CMK (cell line): Measurements from ENCODE around the gene KRTAP12-2.
"Not testable (repeated sequence)": the region's sequence is repeated elsewhere in the genome, so short reads cannot be mapped to it uniquely, and the experiment has no call there.

Source experiments
- DNase-seq: peaks from one replicate; pipeline ENCODE4 v3.0.0-alpha.2; 2010; ENCODE audit warnings: low read depth

KRTAP12-2 gene

GRCh38 chr21:44702111-44702972 is 35.6 kb upstream of the KRTAP12-2 start:
- no peak for DNase-seq

- no peak for DNase-seq
Measured at GRCh38 chr21:44701541-44701940, 34.8 kb upstream of the KRTAP12-2 start.

- no peak for DNase-seq
Measured at GRCh38 chr21:44701023-44701400, 34.3 kb upstream of the KRTAP12-2 start.

- DNase-seq, result no peak
Measured at GRCh38 chr21:44700101-44701022, 33.6 kb upstream of the KRTAP12-2 start.

GRCh38 chr21:44699502-44700001 is 32.8 kb upstream of the KRTAP12-2 start:
- no peak for DNase-seq

- DNase-seq, result no peak
Measured at GRCh38 chr21:44697811-44698734, 31.3 kb upstream of the KRTAP12-2 start.

GRCh38 chr21:44697172-44697810 is 30.6 kb upstream of the KRTAP12-2 start, which contains the start of gene KRTAP10-12:
TSS of gene KRTAP10-12 (plus strand) at chr21:44697172. CDS start at chr21:44697202, 30 bp downstream.
- not testable (repeated sequence) for DNase-seq

- DNase-seq, result no peak
Measured at GRCh38 chr21:44696572-44696971, 29.8 kb upstream of the KRTAP12-2 start.

GRCh38 chr21:44695641-44696040 is 28.9 kb upstream of the KRTAP12-2 start:
- DNase-seq, result no peak

GRCh38 chr21:44695184-44695583 is 28.5 kb upstream of the KRTAP12-2 start:
- no peak for DNase-seq

- no peak for DNase-seq
Measured at GRCh38 chr21:44694776-44695175, 28.0 kb upstream of the KRTAP12-2 start.

- DNase-seq, result no peak
Measured at GRCh38 chr21:44692798-44693512, 26.2 kb upstream of the KRTAP12-2 start.

GRCh38 chr21:44691686-44692085 is 25.0 kb upstream of the KRTAP12-2 start:
- DNase-seq, result no peak

GRCh38 chr21:44689740-44690139 is 23.0 kb upstream of the KRTAP12-2 start:
- not testable (repeated sequence) for DNase-seq

GRCh38 chr21:44687671-44688070 is 20.9 kb upstream of the KRTAP12-2 start:
- DNase-seq, result no peak

GRCh38 chr21:44686843-44687561 is 20.3 kb upstream of the KRTAP12-2 start:
- no peak for DNase-seq

- DNase-seq, result no peak
Measured at GRCh38 chr21:44686000-44686781, 19.5 kb upstream of the KRTAP12-2 start.

GRCh38 chr21:44685050-44685449 is 18.3 kb upstream of the KRTAP12-2 start:
- DNase-seq, result not testable (repeated sequence)

GRCh38 chr21:44684483-44684882 is 17.8 kb upstream of the KRTAP12-2 start:
- DNase-seq, result no peak
